Activated naive CD8-positive, alpha-beta T cell treated with anti-CD3 and anti-CD28 coated beads for 36 hours (primary cell): ENCODE measurements around the gene ZNF732. TPM values are rescaled to one million over a fixed set of nuclear protein-coding genes. Genes with fewer than 3 reads are reported as not detected.

Experiments
- DNase-seq: peaks from one replicate; pipeline ENCODE4 v3.0.0; 2021
- H3K27ac Mint-ChIP-seq: one replicate; pipeline ENCODE4 v1.8.0; 2022; ENCODE audit warnings: mild to moderate bottlenecking, moderate library complexity, mixed read lengths
- H3K27me3 Mint-ChIP-seq: one replicate; pipeline ENCODE4 v1.8.0; 2022; ENCODE audit warnings: mild to moderate bottlenecking, mixed read lengths
- H3K36me3 Mint-ChIP-seq: one replicate; pipeline ENCODE4 v1.8.0; 2021; ENCODE audit warnings: mild to moderate bottlenecking, mixed read lengths
- H3K4me1 Mint-ChIP-seq: one replicate; pipeline ENCODE4 v1.8.0; 2021; ENCODE audit warnings: mixed read lengths
- H3K4me3 Mint-ChIP-seq: one replicate; pipeline ENCODE4 v1.8.0; 2022; ENCODE audit warnings: mild to moderate bottlenecking, moderate library complexity, mixed read lengths
- H3K9me3 Mint-ChIP-seq: one replicate; pipeline ENCODE4 v1.8.0; 2022; ENCODE audit warnings: mixed read lengths
- total RNA-seq, 2 experiments: library from RNA; stranded (reverse); gene quantifications; one replicate each; pipeline ENCODE4 v1.2.3, GENCODE V29; 2021

The ZNF732 gene
- total RNA-seq, 2 experiments from 2014 or later: 0.10 TPM; not detected in 1

GRCh38 chr4:223913-224497, 81.3 kb downstream of the ZNF732 start:
- Mint-ChIP-seq H3K9me3 (peaks cover 25% of the 10 kb centered on the region), H3K27ac (no peak overlapping the region), H3K4me1 (no peaks in the 10 kb centered on the region), H3K27me3 (no peaks in the 10 kb centered on the region), H3K4me3 (no peak overlapping the region), H3K36me3 (peaks cover 23% of the 10 kb centered on the region)
- no peak for DNase-seq

Other genes starting within 250 kb of the ZNF732 start
- gene ZNF718, start 181.0 kb downstream of the ZNF732 start, total RNA-seq: 10 to 100 TPM; 11.1 to 11.6 TPM
- 10 to 100 TPM; 26.2 to 27.5 TPM for gene ZNF141, start 32.3 kb upstream of the ZNF732 start, total RNA-seq
- gene ZNF721, start 193.7 kb upstream of the ZNF732 start, total RNA-seq: 10 to 100 TPM; 33.4 to 38.3 TPM
- 10 to 100 TPM; 40.1 to 45.1 TPM for gene PIGG, start 193.7 kb upstream of the ZNF732 start, total RNA-seq